ENCODE data around the gene OGFOD3. TPM values are rescaled to one million over a fixed set of nuclear protein-coding genes. Genes with fewer than 3 reads are reported as not detected.

Gene OGFOD3
- total and polyA plus RNA-seq, 9 of the 15 experiments (the other 6 are each of a cell fraction or from before 2014, with no cell fraction given) = 0.69 to 44.7 (median 18.9) TPM

- no peaks in the 10 kb centered on the region for H3K9me3 ChIP-seq (replicated peaks; ENCODE audit: control insufficient read depth, insufficient read depth, low read depth, low read length)
- ATAC-seq = no peak
- H3K9me1 ChIP-seq (ENCODE audit: control insufficient read depth, insufficient read depth, low read length) = peaks cover 5% of the 10 kb centered on the region
- no peak overlapping the region for H3K4me2 ChIP-seq (ENCODE audit: insufficient read depth, low read length)
- no peak overlapping the region for H2AFZ ChIP-seq (ENCODE audit: low read depth, low read length)
- CTCF ChIA-PET (ENCODE audit: low intra/inter-chr PET ratio) = no interaction called here
- POLR2A ChIA-PET = interaction anchor here (1.2 kb wide), 1 partner anchor 9 kb away, joined by 3 read pairs; no protein-coding TSS in a partner anchor
- intact Hi-C loops (cut with micrococcal nuclease) (no loop called here), in situ Hi-C loops (cut with MboI) (no loop called here)
- WGBS (ENCODE audit: insufficient coverage, low coverage, missing lambda C conversion rate) = 83% methylated on average over 9 of the region's 14 CpGs
- H3K27ac ChIP-seq (ENCODE audit: extremely low read depth, low read depth, low read length) = no peak overlapping the region
- TF ChIP-seq ZNF316 (IDR thresholded peaks at IDR 0.05) (no peak), CREB3L1 (IDR thresholded peaks at IDR 0.05; ENCODE audit: borderline replicate concordance, low read depth) (no peak), ILF3 (IDR thresholded peaks at IDR 0.05; ENCODE audit: borderline replicate concordance) (no peak), RBBP5 (IDR thresholded peaks at IDR 0.05; ENCODE audit: borderline replicate concordance, insufficient read depth, low read length, poor library complexity, severe bottlenecking) (no peak), NFRKB (IDR thresholded peaks at IDR 0.05; ENCODE audit: low read depth) (no peak), HMG20A (CRISPR knock-in tag; conservative IDR thresholded peaks at IDR 0.05) (no peak), TCF3 (CRISPR knock-in tag; IDR thresholded peaks at IDR 0.05) (no peak)
- peaks cover 3% of the 10 kb centered on the region; the same call in 1 of the 3 replicates for H3K79me2 ChIP-seq (ENCODE audit: control insufficient read depth, insufficient read depth, low read length)
- H4K20me1 ChIP-seq (replicated peaks; ENCODE audit: control insufficient read depth, insufficient read depth, low read length) = no peaks in the 10 kb centered on the region
- peaks cover 31% of the 10 kb centered on the region; the same call in 1 of the 3 replicates for H3K36me3 ChIP-seq (ENCODE audit: control insufficient read depth, insufficient read depth, low read length)
- H3K9ac ChIP-seq (ENCODE audit: insufficient read depth in 1 of 2, low read depth in 2 of 2, low read length in 2 of 2) = peak overlapping the region in 1 of 2 experiments; percentile 52; a peak in 1 of 4 replicates
- BruUV-seq (replicated peaks) = no TSS peak
- no peak for FAIRE-seq
- no peaks in the 10 kb centered on the region for H3K27me3 ChIP-seq (ENCODE audit: control insufficient read depth in 2 of 2, insufficient read depth in 2 of 2, low read length in 2 of 2)
- peaks cover 0 to 13% of the 10 kb centered on the region in 2 experiments; a peak in 1 of 5 replicates for H3K4me1 ChIP-seq (replicated peaks in 1 of 2; ENCODE audit: control insufficient read depth in 2 of 2, insufficient read depth in 2 of 2, low read length in 2 of 2)
- no peak for DNase-seq (ENCODE audit: extremely low read depth in 1 of 4, low spot score in 3 of 4)
- H3K4me3 ChIP-seq = no peak overlapping the region
Measured at GRCh38 chr17:82406131-82406671, 12.2 kb downstream of the OGFOD3 start.
